Transverse colon (tissue), 4 donors: Measurements from ENCODE around the gene AIG1. TPM values are rescaled to one million over a fixed set of nuclear protein-coding genes. Genes with fewer than 3 reads are reported as not detected.

Experiments used
- DNase-seq: peaks from one replicate; pipeline ENCODE4 v3.0.0-alpha.2; 2019
- H3K27ac ChIP-seq, 4 donors: fragments of 200-600 bp; sonication (generic); 2 replicates each; pipeline ENCODE4 v1.5.1; 2016 to 2018; ENCODE audit warnings: inconsistent platforms in 4 of 4
- H3K27me3 ChIP-seq: fragments of 200-600 bp; sonication (generic); 2 replicates; pipeline ENCODE4 v1.5.1; 2017; ENCODE audit warnings: inconsistent platforms
- H3K36me3 ChIP-seq, 4 donors: fragments of 200-600 bp; sonication (generic); 2 replicates each; pipeline ENCODE4 v1.5.1; 2017 to 2019; ENCODE audit warnings: inconsistent platforms in 4 of 4
- H3K4me1 ChIP-seq, 4 donors: fragments of 200-600 bp; sonication (generic); 2 replicates each; pipeline ENCODE4 v1.5.1; 2017 to 2020; ENCODE audit warnings: inconsistent platforms in 4 of 4
- H3K4me3 ChIP-seq, 4 donors: fragments of 200-600 bp; sonication (generic); 1 replicate in 1 of 4; 2 replicates in 3 of 4; pipeline versions ENCODE4 v1.5.1 to v1.6.1; 2017 to 2019; ENCODE audit warnings: inconsistent platforms in 4 of 4
- H3K9me3 ChIP-seq, 2 donors: fragments of 200-600 bp; sonication (generic); 2 replicates each; pipeline ENCODE4 v1.5.1; 2017 to 2019; ENCODE audit warnings: inconsistent platforms in 2 of 2
- EP300 ChIP-seq: sonication (generic); formaldehyde crosslinking; IDR thresholded peaks from one replicate; pipeline ENCODE4 v1.6.1; 2017; ENCODE audit warnings: antibody characterized with exemption, low read depth
- POLR2A ChIP-seq: fragments of 450-650 bp; IDR thresholded peaks from one replicate; pipeline ENCODE4 v1.6.1; 2016; ENCODE audit warnings: antibody characterized with exemption, mild to moderate bottlenecking, moderate library complexity
- POLR2AphosphoS5 ChIP-seq, 3 donors: sonication (generic); formaldehyde crosslinking; IDR thresholded peaks; one replicate each; pipeline ENCODE4 v1.6.1; 2016; ENCODE audit warnings: antibody characterized with exemption in 3 of 3
- WGBS, 2 donors: methylation state at CpG; one replicate each; pipeline ENCODE4 v1.1.5; 2018; ENCODE audit warnings: low coverage in 1 of 2; 5-methylcytosine and 5-hydroxymethylcytosine counted together
- in situ Hi-C, 4 donors: fragments of 200-750 bp; cut with MboI; loops; one replicate each; pipeline versions ENCODE4 v1.15.0 to v1.15.1; 2017; ENCODE audit warnings: low sequenced_read_pairs in 3 of 4, low pct_ligation_motif_present in 1 of 4, low pct_unique_long_range_greater_than_20kb in 1 of 4
- intact Hi-C: fragments of 100-400 bp; cut with DNase I; formaldehyde crosslinking; loops from one replicate; pipeline ENCODE4 v1.15.1; 2023; ENCODE audit warnings: low total_unique reads
- total RNA-seq, 4 donors: library from RNA; depleted of rRNA; stranded (reverse); fragments of >200 nt; gene quantifications; one replicate each; pipeline ENCODE4 v1.1.0, GENCODE V29; 2016
- TF ChIP-seq, protein P1 (sequence below), 5 experiments: fragments of 200-600 bp in 3 of 5; fragments of 450-650 bp in 2 of 5; sonication (generic) in 3 of 5; IDR thresholded peaks; 1 replicate in 2 of 5; 2 replicates in 3 of 5; pipeline ENCODE4 v1.5.1; 2016 to 2017; ENCODE audit warnings: antibody characterized with exemption in 5 of 5, inconsistent platforms in 3 of 5, mild to moderate bottlenecking in 2 of 5, moderate library complexity in 1 of 5

The AIG1 gene
- total RNA-seq, 4 donors from 2014 or later: 16.5 to 38.2 (median 21.6) TPM

DNA sequence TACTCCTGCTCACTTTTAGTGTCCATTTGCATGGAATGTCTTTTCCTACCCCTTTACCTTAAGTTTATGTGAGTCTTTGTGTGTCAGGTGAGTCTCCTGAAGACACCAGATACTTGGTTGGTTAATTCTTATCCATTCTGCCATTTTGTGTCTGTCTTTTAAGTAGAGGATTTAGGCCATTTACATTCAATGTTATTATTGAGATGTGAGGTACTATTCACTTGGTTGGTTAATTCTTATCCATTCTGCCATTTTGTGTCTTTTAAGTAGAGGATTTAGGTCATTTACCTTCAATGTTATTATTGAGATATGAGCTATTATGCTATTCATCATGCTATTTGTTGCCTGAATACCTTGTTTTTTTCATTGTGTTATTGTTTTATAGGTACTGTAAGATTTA, 113.8 kb downstream of the AIG1 start:
- in situ Hi-C loops: no loop called here
- no peaks in the 10 kb centered on the region for H3K36me3 ChIP-seq
- H3K4me3 ChIP-seq: no peak overlapping the region
- peaks cover 0 to 3% of the 10 kb centered on the region in 2 donors for H3K9me3 ChIP-seq
- H3K27me3 ChIP-seq: no peaks in the 10 kb centered on the region
- H3K4me1 ChIP-seq: no peaks in the 10 kb centered on the region
- no peak overlapping the region for H3K27ac ChIP-seq
- intact Hi-C loops: no loop called here
- DNase-seq: no peak
- TF ChIP-seq POLR2A: no peak
- no peak for TF ChIP-seq POLR2AphosphoS5 (IDR thresholded peaks at IDR 0.05)
- TF ChIP-seq EP300: no peak
- TF ChIP-seq, protein P1, sequence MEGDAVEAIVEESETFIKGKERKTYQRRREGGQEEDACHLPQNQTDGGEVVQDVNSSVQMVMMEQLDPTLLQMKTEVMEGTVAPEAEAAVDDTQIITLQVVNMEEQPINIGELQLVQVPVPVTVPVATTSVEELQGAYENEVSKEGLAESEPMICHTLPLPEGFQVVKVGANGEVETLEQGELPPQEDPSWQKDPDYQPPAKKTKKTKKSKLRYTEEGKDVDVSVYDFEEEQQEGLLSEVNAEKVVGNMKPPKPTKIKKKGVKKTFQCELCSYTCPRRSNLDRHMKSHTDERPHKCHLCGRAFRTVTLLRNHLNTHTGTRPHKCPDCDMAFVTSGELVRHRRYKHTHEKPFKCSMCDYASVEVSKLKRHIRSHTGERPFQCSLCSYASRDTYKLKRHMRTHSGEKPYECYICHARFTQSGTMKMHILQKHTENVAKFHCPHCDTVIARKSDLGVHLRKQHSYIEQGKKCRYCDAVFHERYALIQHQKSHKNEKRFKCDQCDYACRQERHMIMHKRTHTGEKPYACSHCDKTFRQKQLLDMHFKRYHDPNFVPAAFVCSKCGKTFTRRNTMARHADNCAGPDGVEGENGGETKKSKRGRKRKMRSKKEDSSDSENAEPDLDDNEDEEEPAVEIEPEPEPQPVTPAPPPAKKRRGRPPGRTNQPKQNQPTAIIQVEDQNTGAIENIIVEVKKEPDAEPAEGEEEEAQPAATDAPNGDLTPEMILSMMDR (IDR thresholded peaks at IDR 0.05): no peak

DNA sequence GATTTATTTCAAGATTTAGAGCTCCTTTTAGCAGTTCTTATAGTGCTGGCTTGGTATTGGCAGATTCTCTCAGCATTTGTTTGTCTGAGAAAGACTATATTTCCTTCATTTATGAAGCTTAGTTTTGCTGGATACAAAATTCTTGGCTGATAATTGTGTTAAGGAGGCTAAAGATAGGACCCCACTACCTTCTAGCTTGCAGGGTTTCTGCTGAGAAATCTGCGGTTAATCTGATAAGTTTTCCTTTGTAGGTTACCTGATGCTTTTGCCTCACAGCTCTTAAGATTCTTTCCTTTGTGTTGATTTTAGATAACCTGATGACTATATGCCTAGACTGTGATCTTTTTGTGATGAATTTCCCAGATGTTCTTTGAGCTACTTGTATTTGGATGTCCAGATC, 114.3 kb downstream of the AIG1 start:
- Histone ChIP-seq H3K4me1 (no peaks in the 10 kb centered on the region), H3K27me3 (no peaks in the 10 kb centered on the region), H3K36me3 (no peaks in the 10 kb centered on the region), H3K4me3 (no peak overlapping the region), H3K9me3 (peaks cover 0 to 3% of the 10 kb centered on the region in 2 donors), H3K27ac (no peak overlapping the region)
- intact Hi-C loops (no loop called here), in situ Hi-C loops (no loop called here)
- 100% methylated on average over 1 of the region's 1 CpG for WGBS, 2 donors
- TF ChIP-seq, protein P1 (IDR thresholded peaks at IDR 0.05): no peak
- TF ChIP-seq POLR2AphosphoS5 (IDR thresholded peaks at IDR 0.05) (no peak), POLR2A (no peak), EP300 (no peak)
- no peak for DNase-seq

DNA sequence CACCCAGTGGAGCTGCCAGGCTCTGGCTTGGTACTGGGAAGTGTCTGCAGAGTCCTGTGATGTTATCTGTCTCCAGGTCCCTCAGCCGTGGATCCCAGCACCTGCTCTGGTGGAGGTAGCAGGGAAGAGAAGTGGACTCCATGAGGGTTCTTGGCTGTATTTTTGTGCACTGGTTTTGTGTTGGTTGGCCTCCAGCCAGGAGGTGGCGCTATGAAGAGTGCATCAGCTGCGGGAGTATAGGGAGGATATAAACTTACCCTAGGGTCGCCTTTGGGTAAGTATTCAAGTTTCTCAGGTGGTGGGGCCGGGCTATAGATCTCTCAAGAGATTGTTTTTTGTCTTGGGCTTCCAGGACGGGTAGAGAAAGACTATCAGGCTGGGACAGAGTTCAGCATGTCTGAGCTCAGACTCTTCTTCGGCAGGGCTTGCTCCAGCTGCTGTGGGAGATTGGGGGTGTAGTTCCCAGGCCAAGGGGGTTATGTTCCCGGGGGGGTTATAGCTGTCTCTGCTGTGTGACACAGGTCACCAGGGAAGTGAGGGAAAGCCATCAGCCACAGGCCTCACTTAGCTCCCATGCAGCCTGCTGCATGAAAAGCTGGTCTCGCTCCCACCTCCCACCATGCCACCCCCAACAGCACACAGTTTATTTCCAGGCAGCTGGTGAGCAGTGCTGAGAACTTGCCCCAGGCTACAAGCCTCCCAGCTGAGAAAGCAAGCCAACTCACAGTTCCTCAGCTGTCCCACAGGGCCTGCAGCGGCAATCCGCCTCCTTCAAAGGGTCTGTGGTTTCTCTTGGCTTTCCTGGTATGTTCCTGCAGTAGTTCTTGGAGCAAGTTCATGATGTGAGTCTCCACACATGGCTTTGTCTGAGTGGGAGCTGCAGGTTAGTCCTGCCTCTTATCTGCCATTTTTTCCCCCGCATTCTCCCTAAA, 115.7 kb downstream of the AIG1 start:
- WGBS, 2 donors: 93 to 100% methylated on average over 1 to 12 of the region's 12 CpGs
- in situ Hi-C loops: no loop called here

DNA sequence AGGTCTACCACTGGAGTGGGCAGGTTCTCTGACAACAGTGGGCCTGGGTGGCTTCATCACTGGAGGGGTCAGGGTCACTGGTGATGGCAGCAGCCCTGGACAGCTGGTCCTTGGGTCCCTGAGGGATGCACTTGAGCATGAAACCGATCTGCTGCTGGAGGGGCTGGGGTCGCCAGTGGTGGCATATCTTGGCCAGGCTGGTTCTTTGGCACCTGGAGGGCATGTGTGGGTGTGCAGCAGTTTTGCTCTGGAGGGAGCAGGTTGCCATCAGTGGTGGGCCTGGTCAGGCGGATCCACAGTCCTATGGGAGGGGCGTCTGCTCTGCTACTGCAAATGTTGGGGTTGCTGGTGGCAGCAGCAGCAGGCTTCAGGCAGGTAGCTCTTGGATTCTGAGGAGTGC, 117.0 kb downstream of the AIG1 start:
- Histone ChIP-seq H3K4me3 (no peak overlapping the region), H3K4me1 (no peaks in the 10 kb centered on the region), H3K27me3 (no peaks in the 10 kb centered on the region), H3K36me3 (no peaks in the 10 kb centered on the region), H3K27ac (no peak overlapping the region), H3K9me3 (peaks cover 0 to 3% of the 10 kb centered on the region in 2 donors)
- in situ Hi-C loops: no loop called here
- DNase-seq: no peak
- intact Hi-C loops: no loop called here
- no peak for TF ChIP-seq EP300
- TF ChIP-seq POLR2AphosphoS5 (IDR thresholded peaks at IDR 0.05): no peak
- no peak for TF ChIP-seq POLR2A
- TF ChIP-seq, protein P1 (IDR thresholded peaks at IDR 0.05): no peak
- 92% methylated on average over 2 of the region's 4 CpGs; no CpG with 5 or more reads in 1 of the 2 donors for WGBS, 2 donors

More for the DNA sequence above, 115.7 kb downstream of the AIG1 start:
- Histone ChIP-seq H3K4me3 (no peak overlapping the region), H3K27me3 (no peaks in the 10 kb centered on the region), H3K27ac (no peak overlapping the region), H3K9me3 (peaks cover 0 to 3% of the 10 kb centered on the region in 2 donors), H3K36me3 (no peaks in the 10 kb centered on the region), H3K4me1 (no peaks in the 10 kb centered on the region)
- no peak for DNase-seq
- intact Hi-C loops: no loop called here
- TF ChIP-seq EP300: no peak
